Mesendoderm (in vitro differentiated cells): ENCODE data around the gene OR13A1.
"Not testable (repeated sequence)": the region's sequence is repeated elsewhere in the genome, so short reads cannot be mapped to it uniquely, and the experiment has no call there.

Source experiments
- DNase-seq: peaks from one replicate; pipeline ENCODE4 v3.0.0; 2013
- H2AK5ac ChIP-seq: 2 replicates; pipeline ENCODE4 v1.6.1; 2013; ENCODE audit warnings: low read length, inconsistent platforms
- H2BK120ac ChIP-seq: 2 replicates; pipeline ENCODE4 v1.6.1; 2013; ENCODE audit warnings: low read depth, mild to moderate bottlenecking, low read length, moderate library complexity, mixed read lengths
- H2BK15ac ChIP-seq: replicated peaks from 2 replicates; pipeline ENCODE4 v1.6.1; 2013; ENCODE audit warnings: low read depth, mild to moderate bottlenecking, moderate library complexity
- H2BK5ac ChIP-seq: 2 replicates; pipeline ENCODE4 v1.6.1; 2013; ENCODE audit warnings: low read length, inconsistent platforms
- H3K18ac ChIP-seq: 2 replicates; pipeline ENCODE4 v1.6.1; 2013; ENCODE audit warnings: mild to moderate bottlenecking, low read length, mixed read lengths
- H3K23ac ChIP-seq: one replicate; pipeline ENCODE4 v1.6.1; 2013; ENCODE audit warnings: low read length
- H3K27ac ChIP-seq: 2 replicates; pipeline ENCODE4 v1.5.1; 2013; ENCODE audit warnings: low read depth, mild to moderate bottlenecking, inconsistent platforms, low read length, moderate library complexity
- H3K27me3 ChIP-seq: 2 replicates; pipeline ENCODE4 v1.6.1; 2013; ENCODE audit warnings: low read length, control low read depth, mild to moderate bottlenecking, inconsistent platforms; ENCODE audit not compliant: insufficient read depth, poor library complexity
- H3K36me3 ChIP-seq: 2 replicates; pipeline ENCODE4 v1.6.1; 2013; ENCODE audit warnings: low read length, inconsistent platforms; ENCODE audit not compliant: control insufficient read depth, insufficient read depth
- H3K4ac ChIP-seq: one replicate; pipeline ENCODE4 v1.6.1; 2013; ENCODE audit warnings: low read depth, mild to moderate bottlenecking, low read length, moderate library complexity
- H3K4me1 ChIP-seq: 2 replicates; pipeline ENCODE4 v1.6.1; 2013; ENCODE audit warnings: low read depth, low read length, inconsistent platforms; ENCODE audit not compliant: control insufficient read depth
- H3K4me2 ChIP-seq: 2 replicates; pipeline ENCODE4 v1.6.1; 2013; ENCODE audit warnings: low read length
- H3K4me3 ChIP-seq: 2 replicates; pipeline ENCODE4 v1.5.1; 2013; ENCODE audit warnings: mild to moderate bottlenecking, low read length
- H3K56ac ChIP-seq: one replicate; pipeline ENCODE4 v1.6.1; 2013; ENCODE audit warnings: low read length
- H3K79me1 ChIP-seq: 2 replicates; pipeline ENCODE4 v1.6.1; 2013; ENCODE audit warnings: low read length, inconsistent platforms
- H3K79me2 ChIP-seq: 2 replicates; pipeline ENCODE4 v1.6.1; 2013; ENCODE audit warnings: mild to moderate bottlenecking, low read length; ENCODE audit not compliant: control insufficient read depth, insufficient read depth
- H3K9ac ChIP-seq: 2 replicates; pipeline ENCODE4 v1.6.1; 2013; ENCODE audit warnings: low read length, inconsistent platforms
- H4K5ac ChIP-seq: one replicate; pipeline ENCODE4 v1.6.1; 2013; ENCODE audit warnings: low read length
- H4K8ac ChIP-seq: one replicate; pipeline ENCODE4 v1.6.1; 2013; ENCODE audit warnings: low read depth, mild to moderate bottlenecking, control low read depth, low read length, moderate library complexity
- WGBS: extraction: QIAGEN DNeasy Blood & Tissue Kit; methylation state at CpG from one replicate; pipeline ENCODE4 v1.1.7; 2013; ENCODE audit warnings: low lambda C conversion rate, missing lambda C conversion rate; ENCODE audit not compliant: insufficient coverage; ENCODE audit errors: extremely low coverage; 5-methylcytosine and 5-hydroxymethylcytosine counted together

OR13A1 gene

DNA sequence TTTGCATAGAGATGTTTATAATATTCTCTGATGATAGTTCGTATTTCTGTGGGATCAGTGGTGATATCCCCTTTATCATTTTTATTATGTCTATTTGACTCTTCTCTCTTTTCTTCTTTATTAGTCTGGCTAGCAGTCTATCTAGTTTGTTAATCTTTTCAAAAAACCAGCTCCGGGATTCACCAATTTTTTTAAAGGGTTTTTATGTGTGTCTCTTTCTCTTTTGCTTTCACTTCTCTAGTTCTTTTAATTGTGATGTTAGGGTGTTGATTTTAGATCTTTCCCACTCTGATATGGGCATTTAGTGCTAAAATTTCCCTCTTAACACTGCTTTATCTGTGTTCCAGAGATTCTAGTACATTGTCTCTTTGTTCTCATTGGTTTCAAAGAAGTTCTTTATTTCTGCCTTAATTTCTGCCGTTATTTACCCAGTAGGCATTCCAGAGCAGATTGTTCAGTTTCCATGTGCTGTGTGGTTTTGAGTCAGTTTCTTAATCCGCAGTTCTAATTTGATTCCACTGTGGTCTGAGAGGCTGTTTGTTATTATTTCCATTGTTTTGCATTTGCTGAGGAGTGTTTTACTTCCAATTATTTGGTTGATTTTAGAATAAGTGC, 17.0 kb downstream of the OR13A1 start:
- not testable (repeated sequence) for H3K79me2 ChIP-seq, H3K27ac ChIP-seq, H3K56ac ChIP-seq, H2AK5ac ChIP-seq, H3K4me2 ChIP-seq, H3K23ac ChIP-seq, H2BK5ac ChIP-seq, H3K4me3 ChIP-seq, H3K79me1 ChIP-seq, H3K18ac ChIP-seq, H2BK15ac ChIP-seq, H3K27me3 ChIP-seq, H3K9ac ChIP-seq, H4K5ac ChIP-seq, H4K8ac ChIP-seq, DNase-seq, H3K4ac ChIP-seq, H3K4me1 ChIP-seq, H3K36me3 ChIP-seq, H2BK120ac ChIP-seq
- WGBS: no CpG with 5 or more reads among the region's 4 CpGs

DNA sequence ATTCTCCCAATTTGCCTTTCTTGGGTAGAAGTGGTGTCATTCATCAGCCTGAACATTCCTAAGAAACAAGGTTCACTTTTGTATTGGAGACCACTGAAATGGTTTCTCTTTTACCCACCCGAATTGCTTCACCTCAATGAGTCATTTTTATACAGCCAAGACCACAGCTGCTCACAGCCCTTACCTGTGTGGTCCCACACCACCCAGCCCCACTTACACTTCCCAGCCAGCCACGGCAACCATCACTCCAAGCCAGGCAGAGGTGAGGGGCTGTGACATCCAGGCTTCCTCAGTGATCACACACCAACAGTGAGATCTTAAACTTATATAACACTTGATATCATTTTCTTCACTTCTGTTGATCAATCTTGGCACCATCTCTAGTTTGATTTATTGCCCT, 20.7 kb downstream of the OR13A1 start:
- Histone ChIP-seq H4K8ac (no peak overlapping the region), H3K27me3 (no peaks in the 10 kb centered on the region), H3K4me3 (no peak overlapping the region), H3K4me1 (no peaks in the 10 kb centered on the region), H3K79me2 (no peaks in the 10 kb centered on the region), H3K79me1 (no peaks in the 10 kb centered on the region), H2BK15ac (no peak overlapping the region), H3K27ac (no peak overlapping the region), H2AK5ac (no peak overlapping the region), H2BK120ac (no peak overlapping the region), H3K9ac (no peak overlapping the region), H3K4ac (no peak overlapping the region), H3K36me3 (no peaks in the 10 kb centered on the region), H3K23ac (no peak overlapping the region), H3K56ac (no peak overlapping the region), H2BK5ac (no peak overlapping the region), H4K5ac (no peak overlapping the region), H3K4me2 (no peak overlapping the region), H3K18ac (no peak overlapping the region)
- no peak for DNase-seq
- no CpG with 5 or more reads among the region's 2 CpGs for WGBS

DNA sequence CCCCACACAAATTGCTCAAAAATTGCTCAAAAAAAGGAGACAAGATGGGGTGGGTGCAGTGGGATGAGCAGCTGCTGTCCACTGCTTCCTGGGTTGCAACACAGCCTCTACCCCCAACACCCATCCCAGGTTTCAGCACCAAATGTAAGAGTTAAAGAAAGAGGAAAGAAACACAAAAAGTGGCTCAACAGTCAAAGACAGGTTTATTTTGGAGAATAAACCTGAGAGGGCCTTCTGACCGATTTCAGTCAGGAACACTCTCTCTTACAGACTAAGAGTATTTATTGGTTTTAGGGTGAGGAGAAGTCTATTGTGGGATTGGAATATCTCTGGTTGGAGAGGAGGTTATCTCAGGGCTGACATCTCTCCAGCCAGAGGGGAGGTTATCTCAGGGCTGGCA, 28.4 kb downstream of the OR13A1 start:
- Histone ChIP-seq H3K79me1 (no peaks in the 10 kb centered on the region), H3K18ac (no peak overlapping the region), H3K27me3 (no peaks in the 10 kb centered on the region), H3K4me1 (no peaks in the 10 kb centered on the region), H3K79me2 (no peaks in the 10 kb centered on the region), H3K23ac (no peak overlapping the region), H2BK120ac (no peak overlapping the region), H2AK5ac (no peak overlapping the region), H4K5ac (no peak overlapping the region), H3K4ac (no peak overlapping the region), H2BK5ac (no peak overlapping the region), H2BK15ac (no peak overlapping the region), H4K8ac (no peak overlapping the region), H3K4me2 (no peak overlapping the region), H3K27ac (no peak overlapping the region), H3K9ac (no peak overlapping the region), H3K4me3 (no peak overlapping the region), H3K56ac (no peak overlapping the region), H3K36me3 (no peaks in the 10 kb centered on the region)
- no peak for DNase-seq
- no CpG with 5 or more reads among the region's 1 CpG for WGBS

DNA sequence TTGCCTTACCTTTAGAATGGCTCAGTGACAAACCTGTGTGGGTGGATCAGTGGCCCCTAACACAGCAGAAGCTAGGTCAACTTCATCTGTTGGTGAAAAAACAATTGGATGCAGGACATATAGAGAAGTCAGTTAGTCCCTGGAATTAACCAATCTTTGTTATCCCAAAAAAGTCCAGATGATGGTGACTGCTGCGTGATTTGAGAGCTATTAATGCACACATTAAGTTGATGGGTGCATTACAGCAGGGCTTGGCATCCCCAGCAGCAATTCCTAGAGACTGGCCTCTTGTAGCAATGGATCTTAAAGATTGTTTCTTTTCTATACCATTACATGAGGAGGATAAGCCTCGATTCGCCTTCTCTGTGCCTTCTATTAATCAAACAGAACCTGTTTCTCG, 33.3 kb downstream of the OR13A1 start:
- H3K4me1 ChIP-seq: peaks cover 4% of the 10 kb centered on the region
- no peak overlapping the region for H3K9ac ChIP-seq
- no peak overlapping the region for H4K5ac ChIP-seq
- H4K8ac ChIP-seq: no peak overlapping the region
- no peaks in the 10 kb centered on the region for H3K27me3 ChIP-seq
- no peak overlapping the region for H3K4ac ChIP-seq
- H3K4me2 ChIP-seq: no peak overlapping the region
- H3K23ac ChIP-seq: no peak overlapping the region
- H2BK120ac ChIP-seq: no peak overlapping the region
- no CpG with 5 or more reads among the region's 4 CpGs for WGBS
- H3K79me1 ChIP-seq: no peaks in the 10 kb centered on the region
- no peak for DNase-seq
- no peak overlapping the region for H3K56ac ChIP-seq
- H3K4me3 ChIP-seq: no peak overlapping the region
- no peak overlapping the region for H3K27ac ChIP-seq
- no peak overlapping the region for H3K18ac ChIP-seq
- H2BK5ac ChIP-seq: no peak overlapping the region
- no peak overlapping the region for H2BK15ac ChIP-seq
- no peaks in the 10 kb centered on the region for H3K36me3 ChIP-seq
- H2AK5ac ChIP-seq: no peak overlapping the region
- H3K79me2 ChIP-seq: no peaks in the 10 kb centered on the region

DNA sequence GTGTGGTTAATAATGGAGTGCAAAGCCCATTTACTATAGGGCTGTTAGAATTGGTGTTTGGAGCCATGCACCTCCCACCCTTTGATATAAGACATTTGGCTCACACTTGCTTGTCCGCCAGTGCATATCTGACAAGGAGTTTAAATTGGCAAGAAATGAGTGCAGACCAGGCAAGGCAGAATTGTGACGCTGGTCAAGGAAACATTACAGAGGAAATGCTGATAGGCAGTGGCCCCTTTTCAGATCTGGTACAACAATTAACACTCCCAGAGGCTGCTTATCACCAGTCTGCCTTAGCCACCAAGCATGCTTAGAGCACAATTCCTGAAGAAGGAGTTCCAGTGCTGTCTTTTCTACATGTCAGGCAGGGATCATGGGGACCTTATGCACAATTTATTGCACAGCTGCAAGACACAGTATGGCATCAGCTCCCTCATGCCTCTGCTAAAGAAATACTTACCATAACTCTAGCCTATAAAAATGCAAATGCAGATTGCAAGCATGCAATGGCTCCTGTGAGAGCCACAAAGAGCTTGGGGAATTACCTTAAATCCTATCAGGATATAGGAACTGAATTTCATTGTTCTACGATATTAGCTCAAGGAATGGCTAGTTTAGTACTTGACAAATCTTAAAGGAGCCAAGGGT, 35.2 kb downstream of the OR13A1 start:
- Histone ChIP-seq H3K79me1 (no peaks in the 10 kb centered on the region), H3K4me3 (no peak overlapping the region), H4K8ac (no peak overlapping the region), H3K4me1 (peaks cover 4% of the 10 kb centered on the region), H2AK5ac (no peak overlapping the region), H3K9ac (no peak overlapping the region), H3K36me3 (no peaks in the 10 kb centered on the region), H3K4ac (no peak overlapping the region), H3K79me2 (no peaks in the 10 kb centered on the region), H4K5ac (no peak overlapping the region), H3K27me3 (no peaks in the 10 kb centered on the region), H3K56ac (no peak overlapping the region), H3K4me2 (no peak overlapping the region), H3K18ac (no peak overlapping the region), H3K23ac (no peak overlapping the region), H2BK5ac (no peak overlapping the region), H2BK15ac (no peak overlapping the region), H3K27ac (no peak overlapping the region), H2BK120ac (no peak overlapping the region)
- peak; percentile 6 for DNase-seq
- WGBS: no CpG with 5 or more reads among the region's 3 CpGs

DNA sequence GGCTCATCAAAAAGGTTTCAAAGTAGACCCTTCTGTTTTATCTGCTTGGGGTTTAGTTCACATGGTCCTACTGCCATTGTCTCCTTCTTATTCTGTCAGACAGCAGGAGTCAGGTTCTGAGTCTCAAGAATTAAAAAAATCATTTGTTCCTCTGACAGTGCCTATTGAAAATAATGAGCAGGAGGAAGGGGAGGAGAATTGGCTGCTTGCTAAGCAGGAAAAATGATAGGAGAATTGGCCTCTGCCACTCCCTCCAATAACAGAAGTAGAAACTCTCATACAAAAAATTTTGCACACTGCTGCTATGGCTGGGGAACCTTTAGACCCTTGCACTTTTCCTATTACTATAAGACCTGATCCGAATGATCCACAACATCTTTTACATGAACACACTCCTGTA, 35.7 kb downstream of the OR13A1 start:
- no peak overlapping the region for H2BK15ac ChIP-seq
- no peaks in the 10 kb centered on the region for H3K36me3 ChIP-seq
- no peak overlapping the region for H3K27ac ChIP-seq
- no peak overlapping the region for H3K9ac ChIP-seq
- no peak overlapping the region for H3K56ac ChIP-seq
- H2AK5ac ChIP-seq: no peak overlapping the region
- H2BK5ac ChIP-seq: no peak overlapping the region
- H3K79me1 ChIP-seq: no peaks in the 10 kb centered on the region
- H2BK120ac ChIP-seq: no peak overlapping the region
- no peak overlapping the region for H3K4me3 ChIP-seq
- H3K18ac ChIP-seq: no peak overlapping the region
- no peak overlapping the region for H3K4ac ChIP-seq
- DNase-seq: no peak
- no peak overlapping the region for H3K4me2 ChIP-seq
- H3K27me3 ChIP-seq: no peaks in the 10 kb centered on the region
- peaks cover 4% of the 10 kb centered on the region for H3K4me1 ChIP-seq
- no peak overlapping the region for H4K5ac ChIP-seq
- WGBS: no CpG with 5 or more reads among the region's 1 CpG
- no peak overlapping the region for H4K8ac ChIP-seq
- no peak overlapping the region for H3K23ac ChIP-seq
- no peaks in the 10 kb centered on the region for H3K79me2 ChIP-seq
